HepG2 (cell line): Measurements from ENCODE around the gene DIS3L2. TPM values are rescaled to one million over a fixed set of nuclear protein-coding genes. Genes with fewer than 3 reads are reported as not detected.
A peak's percentile ranks its signal among the peaks of the same experiment; 100 is the strongest.

Experiments used
- ATAC-seq: fragments of 200-7000 bp; cut with Tn5 transposase; 3 replicates; pipeline ENCODE4 v1.9.1; 2020; ENCODE audit warnings: mild to moderate bottlenecking, moderate library complexity
- BruUV-seq: library from RNA; stranded (reverse); fragments of 400-500 nt; replicated peaks from 2 replicates; lab custom pipeline; 2021; lab: Mats Ljungman, UMichigan
- CTCF ChIA-PET: fragments of 300-600 bp; formaldehyde crosslinking; extraction: SDS; loops from one replicate; lab custom pipeline; 2021; ENCODE audit warnings: low total read pairs, inconsistent platforms, low intra/inter-chr PET ratio; lab: Yijun Ruan, JAX
- POLR2A ChIA-PET: fragments of 350-600 bp; sonication (Branson Sonifier 250); formaldehyde crosslinking; loops from one replicate; lab custom pipeline; 2020; ENCODE audit warnings: antibody characterized with exemption, inconsistent platforms; lab: Yijun Ruan, JAX
- DNase-seq: peaks from one replicate; pipeline ENCODE4 v3.0.0-alpha.2; 2015; ENCODE audit warnings: low spot score
- FAIRE-seq: peaks from 3 replicates; lab custom pipeline; 2011; peaks lifted over from hg19 to GRCh38; lab: Jason Lieb, UNC
- H2AFZ ChIP-seq: one replicate; pipeline ENCODE4 v1.6.1; 2011; ENCODE audit warnings: low read length, inconsistent platforms
- H3K27ac ChIP-seq: fragments of 300-600 bp; 3 replicates; pipeline ENCODE4 v1.8.0; 2011; ENCODE audit warnings: mixed run types, mild to moderate bottlenecking, mixed read lengths, low read length, inconsistent platforms; ENCODE audit not compliant: insufficient read depth; ENCODE audit errors: extremely low read length
- H3K27me3 ChIP-seq, 2 experiments: fragments of 200-600 bp in 1 of 2; 2 replicates in 1 of 2; 3 replicates in 1 of 2; pipeline versions ENCODE4 v1.6.0 to v1.8.0; 2011; ENCODE audit warnings: low read length in 2 of 2, mild to moderate bottlenecking in 2 of 2, moderate library complexity in 2 of 2, inconsistent platforms in 1 of 2; ENCODE audit not compliant: insufficient read depth in 2 of 2, control insufficient read depth in 1 of 2
- H3K36me3 ChIP-seq, 2 experiments: fragments of 200-600 bp in 1 of 2; replicated peaks in 1 of 2; 2 replicates in 1 of 2; 3 replicates in 1 of 2; pipeline versions ENCODE4 v1.5.1 to v1.8.0; 2011; ENCODE audit warnings: low read length in 2 of 2, inconsistent platforms in 1 of 2; ENCODE audit not compliant: insufficient read depth in 2 of 2, control insufficient read depth in 1 of 2
- H3K4me1 ChIP-seq: 2 replicates; pipeline ENCODE4 v1.5.1; 2012; ENCODE audit warnings: low read length, inconsistent platforms; ENCODE audit not compliant: insufficient read depth
- H3K4me2 ChIP-seq: 2 replicates; pipeline ENCODE4 v1.6.0; 2011; ENCODE audit warnings: low read depth, low read length, inconsistent platforms
- H3K4me3 ChIP-seq, 3 experiments: fragments of 200-600 bp in 1 of 3; sonication (generic), shearing (Covaris generic) in 1 of 3; replicated peaks in 1 of 3; 2 replicates each; pipeline ENCODE4 v1.5.1; 2011 to 2016; ENCODE audit warnings: low read length in 3 of 3, inconsistent platforms in 2 of 3, low read depth in 2 of 3, mild to moderate bottlenecking in 2 of 3, control low read depth in 1 of 3, mixed read lengths in 1 of 3; ENCODE audit not compliant: insufficient read depth in 1 of 3
- H3K79me2 ChIP-seq: one replicate; pipeline ENCODE4 v1.6.1; 2011; ENCODE audit warnings: low read length, inconsistent platforms; ENCODE audit not compliant: insufficient read depth
- H3K9ac ChIP-seq: 2 replicates; pipeline ENCODE4 v1.6.0; 2011; ENCODE audit warnings: mild to moderate bottlenecking, low read depth, low read length, inconsistent platforms; ENCODE audit not compliant: insufficient read depth
- H3K9me3 ChIP-seq: 2 replicates; pipeline ENCODE4 v1.5.1; 2012; ENCODE audit warnings: mild to moderate bottlenecking, low read length
- H4K20me1 ChIP-seq: 2 replicates; pipeline ENCODE4 v1.6.0; 2011; ENCODE audit warnings: inconsistent platforms, mild to moderate bottlenecking, low read length, moderate library complexity; ENCODE audit not compliant: insufficient read depth
- MTA3 ChIP-seq: sonication (generic); formaldehyde crosslinking; IDR thresholded peaks from 2 replicates; pipeline ENCODE4 v1.4.0; 2020; ENCODE audit warnings: missing genetic modification reagents
- ZNF263 ChIP-seq: sonication (generic); formaldehyde crosslinking; IDR thresholded peaks from 2 replicates; pipeline ENCODE4 v1.4.0; 2020; ENCODE audit warnings: missing genetic modification reagents
- WGBS: methylation state at CpG from one replicate; pipeline ENCODE4 v1.1.6; 2017; ENCODE audit warnings: low lambda C conversion rate; 5-methylcytosine and 5-hydroxymethylcytosine counted together
- in situ Hi-C: cut with HindIII; loops from 2 replicates; pipeline ENCODE4 v1.10.0; 2017; ENCODE audit warnings: low pct_unique_long_range_greater_than_20kb; ENCODE audit not compliant: extremely low pct_ligation_motif_present
- intact Hi-C: fragments of 100-400 bp; cut with micrococcal nuclease; formaldehyde crosslinking; loops from one replicate; pipeline ENCODE4 v1.10.0; 2022; ENCODE audit not compliant: unreplicated experiment
- polyA plus RNA-seq, 8 experiments: library from polyadenylated mRNA; depleted of rRNA in 3 of 8; stranded (reverse) in 7 of 8; unstranded in 1 of 8; fragments of >200 nt; fragmentation: Illumina TruSeq in 4 of 8; extraction: Trizol in 4 of 8; gene quantifications; 2 replicates each; pipeline versions ENCODE4 v1.2.1 to v1.2.3, GENCODE V29; 2011 to 2016; ENCODE audit warnings: low read depth in 4 of 8, missing spikeins in 1 of 8, mixed read lengths in 1 of 8; ENCODE audit not compliant: insufficient read depth in 1 of 8
- total RNA-seq, 5 experiments: library from RNA; depleted of rRNA; stranded (reverse); fragments of >200 nt; fragmentation: Illumina TruSeq; extraction: Trizol; gene quantifications; 2 replicates each; pipeline ENCODE4 v1.2.3, GENCODE V29; 2016; ENCODE audit warnings: low read depth in 1 of 5
- TF ChIP-seq, protein P1 (sequence below): sonication (generic); formaldehyde crosslinking; IDR thresholded peaks from 2 replicates; pipeline ENCODE4 v1.8.1; 2023; ENCODE audit warnings: mild to moderate bottlenecking, missing genetic modification reagents, borderline replicate concordance

DIS3L2 gene
- total and polyA plus RNA-seq, 2 of the 13 experiments (the other 11 are each of a cell fraction or from before 2014, with no cell fraction given), result 7.0 to 23.9 TPM

DNA sequence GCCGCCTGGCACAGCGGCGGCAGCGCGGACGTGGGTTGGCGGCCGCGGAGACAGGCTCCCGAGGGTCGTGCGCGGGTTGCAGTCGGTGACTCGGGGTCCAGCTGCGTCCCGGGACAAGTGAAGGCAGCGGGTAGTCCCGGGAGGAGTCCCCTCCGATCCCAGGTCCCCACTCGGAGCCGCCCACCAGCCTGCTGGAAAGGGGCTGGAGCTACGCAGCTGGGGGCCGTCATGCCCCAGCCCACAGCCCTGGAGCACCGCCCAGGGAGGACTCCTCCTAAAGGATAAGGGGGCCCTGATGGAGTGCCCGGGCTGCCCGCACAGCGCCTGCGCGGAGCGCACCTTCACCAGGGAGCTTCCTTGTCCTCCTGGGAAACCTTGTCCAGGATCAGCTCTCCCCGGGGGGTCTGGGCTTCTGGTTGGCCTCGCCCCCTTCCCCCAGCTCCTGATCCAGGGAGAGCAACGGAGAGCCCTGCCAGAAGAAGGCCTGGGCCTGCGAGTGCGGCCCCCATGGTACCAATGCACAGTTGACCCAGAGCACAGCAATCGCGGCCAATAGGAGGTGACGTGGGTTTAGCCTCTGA lies 391.1 kb downstream of the DIS3L2 start:
- no TSS peak for BruUV-seq
- POLR2A ChIA-PET, result no interaction called here
- WGBS, result 58% methylated on average over 37 of the region's 39 CpGs
- in situ Hi-C loops, result no loop called here
- FAIRE-seq (no peak), DNase-seq (no peak), ATAC-seq (peak; percentile 16; the same call in 2 of the 3 replicates)
- intact Hi-C loops, result no loop called here
- H4K20me1 ChIP-seq, result no peaks in the 10 kb centered on the region
- no peak overlapping the region for H3K4me2 ChIP-seq
- H3K4me1 ChIP-seq, result peaks cover 17% of the 10 kb centered on the region
- no peak overlapping the region for H2AFZ ChIP-seq
- H3K27me3 ChIP-seq, result peaks cover 18 to 58% of the 10 kb centered on the region in 2 experiments
- no peak overlapping the region for H3K27ac ChIP-seq
- H3K36me3 ChIP-seq, result no peaks in the 10 kb centered on the region
- no peak overlapping the region for H3K9ac ChIP-seq
- CTCF ChIA-PET, result no interaction called here
- H3K9me3 ChIP-seq, result no peaks in the 10 kb centered on the region
- TF ChIP-seq ZNF263 (CRISPR knock-in tag), result peak; percentile 83
- TF ChIP-seq, protein P1, sequence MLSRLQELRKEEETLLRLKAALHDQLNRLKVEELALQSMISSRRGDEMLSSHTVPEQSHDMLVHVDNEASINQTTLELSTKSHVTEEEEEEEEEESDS (CRISPR knock-in tag), result no peak
- no peaks in the 10 kb centered on the region for H3K79me2 ChIP-seq
- no peak overlapping the region for H3K4me3 ChIP-seq

DNA sequence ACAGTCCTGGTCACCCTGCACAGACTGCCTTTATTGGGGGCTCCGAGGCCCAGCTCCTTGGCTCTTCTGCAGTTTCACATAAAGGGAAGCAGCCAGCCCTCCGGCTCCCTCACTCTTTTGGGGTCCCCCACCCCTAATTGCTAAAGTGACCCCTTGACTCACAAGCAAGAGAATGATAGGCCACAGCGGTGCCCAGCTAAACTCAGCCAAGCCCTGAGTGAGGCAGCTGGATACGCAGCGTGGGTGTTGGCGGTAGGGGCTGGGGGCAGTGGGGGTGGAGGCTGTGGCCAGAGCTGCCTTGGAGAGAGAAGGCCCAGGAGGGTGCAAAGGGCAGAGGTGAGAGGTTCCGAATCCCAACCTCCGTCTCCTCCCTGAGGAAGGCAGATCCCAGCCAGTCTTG lies 391.6 kb downstream of the DIS3L2 start:
- 19% methylated on average over 7 of the region's 8 CpGs for WGBS
- Histone ChIP-seq H3K27me3 (peaks cover 18 to 58% of the 10 kb centered on the region in 2 experiments), H3K9me3 (no peaks in the 10 kb centered on the region), H3K36me3 (no peaks in the 10 kb centered on the region), H3K4me1 (peaks cover 17% of the 10 kb centered on the region), H4K20me1 (no peaks in the 10 kb centered on the region), H3K4me3 (no peak overlapping the region), H3K9ac (no peak overlapping the region), H3K4me2 (no peak overlapping the region), H2AFZ (no peak overlapping the region), H3K27ac (no peak overlapping the region), H3K79me2 (no peaks in the 10 kb centered on the region)
- ChIA-PET POLR2A (no interaction called here), CTCF (no interaction called here)
- in situ Hi-C loops, result no loop called here
- intact Hi-C loops, result no loop called here
- FAIRE-seq, result no peak
- no peak for TF ChIP-seq MTA3
- ATAC-seq, result peak; percentile 10; the same call in 2 of the 3 replicates
- no peak for DNase-seq
- no TSS peak for BruUV-seq
